Neural cell (in vitro differentiated cells): ENCODE results near the gene PHF23. TPM values are rescaled to one million over a fixed set of nuclear protein-coding genes. Genes with fewer than 3 reads are reported as not detected.
A peak's percentile ranks its signal among the peaks of the same experiment; 100 is the strongest.

Source experiments
- H2AFZ ChIP-seq: fragments of 200-600, 300-800 bp; sonication (generic), shearing (Covaris generic); 2 replicates; pipeline ENCODE4 v1.6.0; 2014; ENCODE audit warnings: low read depth, mild to moderate bottlenecking, antibody characterized with exemption, low read length, moderate library complexity
- H3F3A ChIP-seq: fragments of 200-600 bp; shearing (Covaris generic); 2 replicates; pipeline ENCODE4 v1.6.1; 2016; ENCODE audit warnings: mild to moderate bottlenecking, moderate library complexity, mixed read lengths, antibody characterized with exemption, low read length; ENCODE audit not compliant: insufficient read depth, poor library complexity, severe bottlenecking
- H3K27ac ChIP-seq: fragments of 200-600, 300-800 bp; sonication (generic), shearing (Covaris generic); 2 replicates; pipeline ENCODE4 v1.5.1; 2014; ENCODE audit warnings: mild to moderate bottlenecking, low read length, moderate library complexity
- H3K27me3 ChIP-seq: fragments of 300-800, 200-600 bp; sonication (generic), shearing (Covaris generic); 2 replicates; pipeline ENCODE4 v1.6.0; 2014; ENCODE audit warnings: mild to moderate bottlenecking, low read depth, low read length, moderate library complexity; ENCODE audit not compliant: insufficient read depth
- H3K36me3 ChIP-seq: fragments of 300-800, 200-600 bp; sonication (generic), shearing (Covaris generic); 2 replicates; pipeline ENCODE4 v1.5.1; 2014; ENCODE audit warnings: mild to moderate bottlenecking, antibody characterized with exemption, low read length, moderate library complexity; ENCODE audit not compliant: insufficient read depth
- H3K4me2 ChIP-seq: fragments of 300-800, 200-600 bp; sonication (generic), shearing (Covaris generic); 2 replicates; pipeline ENCODE4 v1.6.0; 2014; ENCODE audit warnings: mild to moderate bottlenecking, low read length
- H3K4me3 ChIP-seq: fragments of 300-800, 200-600 bp; sonication (generic), shearing (Covaris generic); 2 replicates; pipeline ENCODE4 v1.5.1; 2014; ENCODE audit warnings: mild to moderate bottlenecking, low read length, moderate library complexity
- H3K79me2 ChIP-seq: fragments of 200-600 bp; shearing (Covaris generic); replicated peaks from 2 replicates; pipeline ENCODE4 v1.6.0; 2014; ENCODE audit warnings: mild to moderate bottlenecking, low read length, moderate library complexity; ENCODE audit not compliant: insufficient read depth
- H3K9ac ChIP-seq: fragments of 300-800, 200-600 bp; sonication (generic), shearing (Covaris generic); 2 replicates; pipeline ENCODE4 v1.6.1; 2016; ENCODE audit warnings: mild to moderate bottlenecking, low read length, mixed read lengths
- H3K9me2 ChIP-seq: fragments of 200-600 bp; shearing (Covaris generic); 2 replicates; pipeline ENCODE4 v1.6.1; 2016; ENCODE audit warnings: mild to moderate bottlenecking, low read length, mixed read lengths; ENCODE audit not compliant: insufficient read depth
- H3K9me3 ChIP-seq: fragments of 200-600, 300-800 bp; sonication (generic), shearing (Covaris generic); 2 replicates; pipeline ENCODE4 v1.6.1; 2016; ENCODE audit warnings: mild to moderate bottlenecking, mixed run types, low read length, moderate library complexity, mixed read lengths
- H4K20me1 ChIP-seq: fragments of 200-600 bp; shearing (Covaris generic); 2 replicates; pipeline ENCODE4 v1.6.1; 2016; ENCODE audit warnings: mild to moderate bottlenecking, mixed run types; ENCODE audit not compliant: insufficient read depth
- EP300 ChIP-seq: fragments of 450-650 bp; conservative IDR thresholded peaks from 2 replicates; pipeline ENCODE4 v1.6.1; 2014; ENCODE audit warnings: antibody characterized with exemption, mild to moderate bottlenecking, moderate library complexity; ENCODE audit not compliant: poor library complexity, severe bottlenecking
- EZH2 ChIP-seq: fragments of 200-600, 300-800 bp; shearing (Covaris generic), sonication (generic); IDR thresholded peaks from 2 replicates; pipeline ENCODE4 v1.6.1; 2014; ENCODE audit warnings: antibody characterized with exemption, low read length, borderline replicate concordance, mild to moderate bottlenecking; ENCODE audit not compliant: insufficient read depth, poor library complexity, severe bottlenecking
- MXI1 ChIP-seq: fragments of 450-650 bp; conservative IDR thresholded peaks from 2 replicates; pipeline ENCODE4 v1.6.1; 2014; ENCODE audit warnings: antibody characterized with exemption, mild to moderate bottlenecking; ENCODE audit not compliant: poor library complexity, severe bottlenecking
- POLR2AphosphoS5 ChIP-seq: IDR thresholded peaks from 2 replicates; pipeline ENCODE4 v1.6.1; 2012
- RAD21 ChIP-seq: fragments of 450-650 bp; conservative IDR thresholded peaks from 2 replicates; pipeline ENCODE4 v1.6.1; 2014; ENCODE audit warnings: antibody characterized with exemption, mild to moderate bottlenecking, moderate library complexity
- REST ChIP-seq: IDR thresholded peaks from 2 replicates; pipeline ENCODE4 v1.6.1; 2012; ENCODE audit warnings: borderline replicate concordance
- SMC3 ChIP-seq: fragments of 450-650 bp; conservative IDR thresholded peaks from 2 replicates; pipeline ENCODE4 v1.6.1; 2014; ENCODE audit warnings: antibody characterized with exemption, mild to moderate bottlenecking, moderate library complexity; ENCODE audit not compliant: poor library complexity
- TAF1 ChIP-seq: IDR thresholded peaks from 2 replicates; pipeline ENCODE4 v1.6.1; 2012; ENCODE audit warnings: low read depth
- polyA plus RNA-seq: library from polyadenylated mRNA; depleted of rRNA; stranded (reverse); fragments of >200 nt; gene quantifications from 2 replicates; pipeline ENCODE4 v1.2.3, GENCODE V29; 2014
- TF ChIP-seq, protein P1 (sequence below): fragments of 450-650 bp; IDR thresholded peaks from 2 replicates; pipeline ENCODE4 v1.5.1; 2014; ENCODE audit warnings: antibody characterized with exemption, mild to moderate bottlenecking, moderate library complexity; ENCODE audit not compliant: poor library complexity, severe bottlenecking

Gene PHF23
- polyA plus RNA-seq, 1 donor from 2014 or later = 55.7 TPM

GRCh38 chr17:7215652-7216180, 23.5 kb downstream of the PHF23 start:
- H3K27ac ChIP-seq = peak overlapping the region; percentile 98
- peaks cover 58% of the 10 kb centered on the region for H3K79me2 ChIP-seq
- H2AFZ ChIP-seq = no peak overlapping the region
- H3K9me2 ChIP-seq = no peaks in the 10 kb centered on the region
- H3K36me3 ChIP-seq = no peaks in the 10 kb centered on the region
- peaks cover 4% of the 10 kb centered on the region for H3F3A ChIP-seq
- peak overlapping the region; percentile 82 for H3K4me3 ChIP-seq
- no peaks in the 10 kb centered on the region for H4K20me1 ChIP-seq
- peak overlapping the region; percentile 97 for H3K4me2 ChIP-seq
- TF ChIP-seq EZH2 = no peak
- no peak for TF ChIP-seq TAF1
- no peak for TF ChIP-seq RAD21
- no peak for TF ChIP-seq REST
- TF ChIP-seq POLR2AphosphoS5 = no peak
- no peak for TF ChIP-seq MXI1
- no peak for TF ChIP-seq SMC3
- no peak for TF ChIP-seq EP300
- TF ChIP-seq, protein P1, sequence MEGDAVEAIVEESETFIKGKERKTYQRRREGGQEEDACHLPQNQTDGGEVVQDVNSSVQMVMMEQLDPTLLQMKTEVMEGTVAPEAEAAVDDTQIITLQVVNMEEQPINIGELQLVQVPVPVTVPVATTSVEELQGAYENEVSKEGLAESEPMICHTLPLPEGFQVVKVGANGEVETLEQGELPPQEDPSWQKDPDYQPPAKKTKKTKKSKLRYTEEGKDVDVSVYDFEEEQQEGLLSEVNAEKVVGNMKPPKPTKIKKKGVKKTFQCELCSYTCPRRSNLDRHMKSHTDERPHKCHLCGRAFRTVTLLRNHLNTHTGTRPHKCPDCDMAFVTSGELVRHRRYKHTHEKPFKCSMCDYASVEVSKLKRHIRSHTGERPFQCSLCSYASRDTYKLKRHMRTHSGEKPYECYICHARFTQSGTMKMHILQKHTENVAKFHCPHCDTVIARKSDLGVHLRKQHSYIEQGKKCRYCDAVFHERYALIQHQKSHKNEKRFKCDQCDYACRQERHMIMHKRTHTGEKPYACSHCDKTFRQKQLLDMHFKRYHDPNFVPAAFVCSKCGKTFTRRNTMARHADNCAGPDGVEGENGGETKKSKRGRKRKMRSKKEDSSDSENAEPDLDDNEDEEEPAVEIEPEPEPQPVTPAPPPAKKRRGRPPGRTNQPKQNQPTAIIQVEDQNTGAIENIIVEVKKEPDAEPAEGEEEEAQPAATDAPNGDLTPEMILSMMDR = no peak
- H3K27me3 ChIP-seq = no peaks in the 10 kb centered on the region
- peak overlapping the region; percentile 92 for H3K9ac ChIP-seq
- H3K9me3 ChIP-seq = no peaks in the 10 kb centered on the region

- TF ChIP-seq SMC3 (no peak), MXI1 (peak; percentile 56), TAF1 (peak; percentile 54), RAD21 (no peak), POLR2AphosphoS5 (peak; percentile 15), REST (no peak), EP300 (no peak), EZH2 (no peak)
- TF ChIP-seq, protein P1 = no peak
- H3K27ac ChIP-seq = peak overlapping the region; percentile 98
- peak overlapping the region; percentile 92 for H3K9ac ChIP-seq
- H3K79me2 ChIP-seq = peaks cover 63% of the 10 kb centered on the region
- no peaks in the 10 kb centered on the region for H4K20me1 ChIP-seq
- H3F3A ChIP-seq = peaks cover 4% of the 10 kb centered on the region
- peak overlapping the region; percentile 97 for H3K4me2 ChIP-seq
- no peak overlapping the region for H2AFZ ChIP-seq
- peak overlapping the region; percentile 82 for H3K4me3 ChIP-seq
- H3K36me3 ChIP-seq = no peaks in the 10 kb centered on the region
- no peaks in the 10 kb centered on the region for H3K9me2 ChIP-seq
- no peaks in the 10 kb centered on the region for H3K27me3 ChIP-seq
- H3K9me3 ChIP-seq = no peaks in the 10 kb centered on the region
Observed at GRCh38 chr17:7215136-7215638, 24.1 kb downstream of the PHF23 start.
